NCI-H146 treated with DMSO at 0.1 percent for 48 hours (cell line): ENCODE measurements around the gene ZNF213.
"Not testable (repeated sequence)": the region's sequence is repeated elsewhere in the genome, so short reads cannot be mapped to it uniquely, and the experiment has no call there.

Experiments used
- DNase-seq: peaks from one replicate; lab custom pipeline; 2025; ENCODE audit not compliant: unreplicated experiment; lab: John Stamatoyannopoulos, UW

ZNF213 gene

DNA sequence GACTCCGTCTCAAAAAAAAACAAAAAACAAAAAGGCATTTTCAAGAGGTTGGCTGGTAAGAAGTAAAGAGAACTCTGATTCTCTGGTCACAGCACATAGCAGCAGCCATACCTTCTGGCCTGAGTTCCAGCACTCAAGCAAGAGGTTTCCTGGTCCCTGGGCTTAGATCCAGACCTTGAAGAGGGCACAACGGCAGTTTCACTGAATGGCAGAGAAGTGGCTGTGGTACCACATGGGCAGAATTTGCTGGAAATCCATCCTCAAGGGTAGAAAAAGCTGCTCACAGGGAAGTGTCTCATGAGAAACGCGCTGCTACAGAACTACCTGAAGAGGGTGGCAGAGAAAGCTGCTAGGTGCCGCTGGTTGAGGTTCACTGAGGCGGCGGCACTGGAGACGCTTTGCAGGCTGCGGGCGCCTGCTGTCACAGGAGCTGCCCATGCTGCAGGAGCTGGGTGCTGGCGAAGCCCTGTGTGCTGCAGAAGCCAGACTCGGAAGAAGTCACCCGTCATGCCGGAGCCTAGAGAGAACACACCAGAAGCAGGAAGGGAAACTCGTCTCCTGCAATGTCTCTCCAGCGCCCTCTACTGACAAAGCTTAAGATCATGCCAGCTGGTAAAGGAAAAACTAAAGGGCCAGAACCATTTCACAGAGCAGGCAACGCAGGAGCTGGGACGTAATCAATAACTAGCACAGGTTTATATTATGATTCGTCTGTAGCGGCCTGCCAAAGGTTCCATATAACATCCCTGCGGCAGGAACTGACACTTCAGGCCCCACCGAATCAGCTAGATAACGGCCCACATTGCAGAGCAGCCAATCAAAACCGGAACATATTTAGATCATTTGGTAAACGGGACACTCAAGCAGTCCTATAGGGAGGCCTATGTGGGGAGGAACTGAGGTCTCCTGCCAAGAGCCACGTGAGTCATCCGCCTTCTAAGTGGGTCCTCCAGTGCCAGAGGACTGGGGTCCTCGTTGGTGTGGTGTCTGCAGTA is 5.4 kb upstream of the ZNF213 start:
- peak; percentile 78 for DNase-seq

- peak; percentile 25 for DNase-seq
Observed at GRCh38 chr16:3131755-3132377, 3.0 kb upstream of the ZNF213 start.

DNA sequence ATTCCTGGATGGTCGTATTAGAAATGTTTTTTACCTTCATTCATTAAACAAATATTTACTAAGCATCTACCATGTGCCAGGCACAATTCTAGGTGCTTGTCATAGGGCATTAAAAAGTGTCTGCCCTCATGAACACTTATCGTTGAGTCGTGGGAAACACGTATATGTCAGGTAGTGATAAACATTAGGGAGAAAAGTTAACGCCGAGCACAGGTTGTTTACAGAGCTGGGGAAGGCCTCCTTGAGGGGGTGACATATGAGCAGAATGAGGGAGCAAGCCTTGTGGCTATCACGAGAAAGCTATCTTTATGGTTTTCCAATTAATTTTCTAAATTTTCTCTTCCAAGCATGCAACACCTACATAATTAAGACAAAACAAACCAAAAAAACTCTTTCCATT is 985 bp upstream of the ZNF213 start:
- DNase-seq, result no peak

- DNase-seq, result peak; percentile 40
Observed at GRCh38 chr16:3135126-3135715, 392 bp downstream of the ZNF213 start.

DNA sequence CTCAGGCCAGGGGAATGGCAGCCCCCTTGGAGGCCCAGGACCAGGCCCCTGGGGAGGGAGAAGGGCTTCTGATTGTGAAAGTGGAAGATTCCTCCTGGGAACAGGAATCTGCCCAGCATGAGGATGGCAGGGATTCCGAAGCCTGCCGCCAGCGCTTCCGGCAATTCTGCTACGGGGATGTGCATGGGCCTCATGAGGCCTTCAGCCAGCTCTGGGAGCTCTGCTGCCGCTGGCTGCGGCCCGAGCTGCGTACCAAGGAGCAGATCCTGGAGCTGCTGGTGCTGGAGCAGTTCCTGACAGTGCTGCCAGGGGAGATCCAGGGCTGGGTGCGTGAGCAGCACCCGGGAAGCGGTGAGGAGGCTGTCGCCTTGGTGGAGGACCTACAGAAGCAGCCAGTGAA is 2.4 kb downstream of the ZNF213 start:
- DNase-seq, result no peak

- no peak for DNase-seq
Observed at GRCh38 chr16:3138342-3138741, 3.5 kb downstream of the ZNF213 start.

GRCh38 chr16:3138823-3139426 is 4.1 kb downstream of the ZNF213 start:
- no peak for DNase-seq

DNA sequence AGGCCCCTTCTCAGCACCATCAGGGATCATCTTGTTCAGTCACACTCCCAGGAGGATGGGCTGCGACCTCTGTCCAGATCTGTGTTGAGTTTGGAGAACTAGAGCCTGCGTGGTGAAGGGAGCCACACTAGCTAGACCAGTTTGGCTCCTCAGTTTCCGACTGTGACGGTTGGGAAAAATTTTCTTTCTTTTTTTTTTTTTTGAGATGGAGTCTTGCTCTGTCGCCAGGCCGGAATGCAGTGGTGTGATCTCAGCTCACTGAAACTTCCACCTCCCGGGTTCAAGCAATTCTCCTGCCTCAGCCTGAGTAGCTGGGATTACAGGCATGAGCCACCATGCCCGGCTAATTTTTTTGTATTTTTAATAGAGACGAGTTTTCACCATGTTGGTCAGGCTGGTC is 4.7 kb downstream of the ZNF213 start:
- not testable (repeated sequence) for DNase-seq

- no peak for DNase-seq
Observed at GRCh38 chr16:3140603-3141427, 6.0 kb downstream of the ZNF213 start.

GRCh38 chr16:3141781-3142311 is 7.0 kb downstream of the ZNF213 start:
- no peak for DNase-seq

DNA sequence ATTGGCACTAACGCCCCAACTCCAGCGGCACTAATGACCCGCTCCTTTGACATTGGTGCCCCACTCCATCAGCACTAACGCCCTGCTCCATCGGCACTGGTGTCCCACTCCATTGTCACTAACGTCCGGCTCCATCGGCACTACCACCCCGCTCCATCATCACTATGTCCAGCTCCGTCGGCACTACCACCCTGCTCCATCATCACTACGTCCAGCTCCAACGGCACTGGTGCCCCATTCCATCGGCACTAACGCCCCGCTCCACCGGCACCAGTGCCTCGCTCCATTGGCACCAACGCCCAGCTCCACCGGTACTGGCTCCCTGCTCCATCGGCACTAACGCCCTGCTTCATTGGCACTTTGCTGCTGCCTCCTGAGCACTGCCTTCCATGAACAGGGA is 7.5 kb downstream of the ZNF213 start:
- no peak for DNase-seq

GRCh38 chr16:3142770-3143169 is 7.9 kb downstream of the ZNF213 start:
- DNase-seq, result no peak

DNA sequence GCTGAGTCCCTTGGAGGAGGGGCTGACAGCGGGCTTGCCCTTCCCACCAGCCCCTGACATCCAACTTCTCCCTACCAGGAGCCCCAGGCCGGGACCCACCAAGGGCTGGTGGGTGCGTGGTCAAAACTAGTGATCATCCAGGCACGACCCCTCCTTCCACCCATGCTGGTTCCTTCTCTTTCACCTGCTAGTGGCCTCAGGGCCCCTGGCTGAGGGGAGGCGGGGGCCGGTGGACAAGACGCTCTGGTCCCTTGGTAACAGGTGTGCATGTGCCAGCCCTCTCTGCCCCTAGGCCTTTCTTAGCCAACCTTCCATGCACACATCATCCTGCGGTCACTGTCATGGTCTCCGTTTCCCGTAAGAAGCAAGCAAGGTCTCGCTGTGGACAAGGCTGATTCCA is 8.4 kb downstream of the ZNF213 start:
- DNase-seq, result no peak

DNA sequence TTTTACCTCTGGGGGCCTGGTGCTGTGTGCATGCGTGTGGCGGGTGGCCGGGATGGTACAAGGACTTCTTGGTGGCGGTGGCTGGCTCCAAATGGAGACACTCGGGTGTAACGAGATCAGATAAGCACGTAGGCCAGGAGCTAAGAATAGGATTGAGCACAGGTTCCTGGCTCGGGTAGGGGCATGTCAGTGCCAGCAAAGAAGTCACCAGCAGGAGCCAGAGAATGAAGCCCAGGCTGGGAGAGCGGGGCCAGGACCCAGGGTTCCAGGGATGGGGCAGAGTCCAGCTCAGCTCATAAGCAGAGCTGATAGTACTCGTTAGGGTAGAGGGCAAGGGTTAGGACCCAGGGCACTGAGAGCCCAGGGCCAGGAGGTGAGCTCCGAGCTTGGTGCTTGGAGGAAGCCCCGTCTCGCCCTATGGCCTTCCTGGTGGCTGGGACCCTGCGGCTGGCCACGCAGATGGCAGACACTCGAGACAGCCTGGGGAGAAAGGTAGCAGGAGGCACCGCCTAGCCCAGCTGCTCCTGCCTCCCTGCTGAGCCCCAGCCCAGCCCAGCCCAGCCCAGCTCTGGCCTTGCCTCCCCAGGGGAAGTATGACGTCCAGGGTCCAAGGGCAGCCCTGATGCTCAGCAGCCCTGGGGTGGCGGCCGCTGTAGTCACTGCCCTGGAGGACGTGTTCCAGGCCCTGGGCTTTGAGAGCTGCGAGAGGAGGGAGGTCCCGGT is 8.9 kb downstream of the ZNF213 start:
- DNase-seq, result no peak

DNA sequence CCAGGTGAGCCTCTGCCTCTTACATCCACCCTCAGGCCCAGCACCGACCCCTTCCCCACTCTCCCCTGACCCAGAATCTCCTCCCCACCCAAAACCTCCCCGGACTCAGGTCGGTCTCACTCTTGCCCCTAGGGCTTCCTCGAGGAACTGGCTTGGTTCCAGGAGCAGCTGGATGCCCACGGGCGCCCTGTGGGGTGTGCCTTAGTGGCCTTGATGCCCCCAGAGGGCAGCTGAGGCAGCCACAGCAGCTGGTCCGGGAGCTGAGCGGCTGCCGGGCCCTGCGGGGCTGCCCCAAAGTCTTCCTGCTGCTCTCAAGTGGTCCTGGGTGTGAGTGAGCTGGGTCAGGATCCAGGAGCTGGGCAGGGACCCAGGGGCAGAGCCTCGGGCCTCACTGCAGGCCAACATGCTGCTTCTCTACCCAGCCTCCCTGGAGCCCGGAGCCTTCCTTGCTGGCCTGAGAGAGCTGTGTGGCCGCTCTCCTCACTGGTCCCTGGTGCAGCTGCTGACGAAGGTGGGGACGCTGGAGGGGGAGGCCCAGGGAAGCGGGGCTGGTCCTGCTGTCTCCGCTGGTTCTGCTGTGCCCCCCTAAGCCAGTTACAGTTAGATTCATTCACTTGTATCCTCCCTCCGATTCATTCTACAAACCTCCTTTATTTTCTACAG is 9.6 kb downstream of the ZNF213 start:
- DNase-seq, result no peak

GRCh38 chr16:3145151-3145550 is 10.3 kb downstream of the ZNF213 start:
- no peak for DNase-seq

- DNase-seq, result no peak
Observed at GRCh38 chr16:3145660-3146059, 10.8 kb downstream of the ZNF213 start.

GRCh38 chr16:3147046-3147756 is 12.4 kb downstream of the ZNF213 start:
- DNase-seq, result no peak

DNA sequence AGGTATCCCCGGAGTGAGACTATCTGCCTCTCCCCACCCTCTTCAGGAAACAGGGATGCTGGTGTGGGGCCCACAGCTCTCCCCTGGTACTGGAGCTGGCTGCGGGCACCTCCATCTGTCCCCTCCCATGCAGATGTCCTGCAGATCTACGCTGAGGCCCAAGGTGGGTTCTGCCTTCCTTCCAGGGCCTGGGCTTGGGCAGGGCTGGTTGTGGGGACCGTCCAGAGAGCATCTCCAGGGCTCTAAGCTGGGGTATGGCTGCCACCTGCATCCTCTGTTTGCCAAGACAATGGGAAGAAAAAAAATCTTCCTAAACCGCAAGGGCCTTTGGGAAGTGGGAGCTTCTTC is 12.9 kb downstream of the ZNF213 start:
- DNase-seq, result no peak
